Effector memory CD8-positive, alpha-beta T cell (primary cell): ENCODE data around the gene ATXN7.

Experiments
- ATAC-seq: fragments of 150-1000 bp; cut with Tn5 transposase; replicated peaks from 2 replicates; pipeline ENCODE4 v1.10.0; 2021; ENCODE audit warnings: mild to moderate bottlenecking, moderate library complexity
- DNase-seq, 3 experiments: peaks; one replicate each; pipeline ENCODE4 v3.0.0; 2021
- H3K27ac Mint-ChIP-seq, 2 donors: one replicate each; pipeline ENCODE4 v1.8.0; 2022; ENCODE audit warnings: mild to moderate bottlenecking in 2 of 2, mixed read lengths in 2 of 2, moderate library complexity in 2 of 2
- H3K27me3 Mint-ChIP-seq, 2 donors: one replicate each; pipeline ENCODE4 v1.8.0; 2022; ENCODE audit warnings: mixed read lengths in 2 of 2
- H3K36me3 Mint-ChIP-seq: one replicate; pipeline ENCODE4 v1.8.0; 2022; ENCODE audit warnings: mild to moderate bottlenecking, moderate library complexity, mixed read lengths; ENCODE audit not compliant: insufficient read depth
- H3K4me1 Mint-ChIP-seq, 2 donors: one replicate each; pipeline ENCODE4 v1.8.0; 2022; ENCODE audit warnings: low read depth in 2 of 2, mixed read lengths in 2 of 2
- H3K4me3 Mint-ChIP-seq, 2 donors: one replicate each; pipeline ENCODE4 v1.8.0; 2022; ENCODE audit warnings: mild to moderate bottlenecking in 2 of 2, mixed read lengths in 2 of 2, moderate library complexity in 2 of 2
- H3K9me3 Mint-ChIP-seq, 2 donors: one replicate each; pipeline ENCODE4 v1.8.0; 2022; ENCODE audit warnings: mixed read lengths in 2 of 2

The ATXN7 gene

GRCh38 chr3:63918321-63918720 lies 54.7 kb downstream of the ATXN7 start:
- H3K27ac Mint-ChIP-seq, result peak overlapping the region in 1 of 2 donors; percentile 51

GRCh38 chr3:63920001-63920400 lies 56.3 kb downstream of the ATXN7 start:
- H3K27me3 Mint-ChIP-seq, result no peaks in the 10 kb centered on the region
- peaks cover 19 to 47% of the 10 kb centered on the region in 2 donors for H3K4me1 Mint-ChIP-seq
- no peak overlapping the region for H3K4me3 Mint-ChIP-seq
- ATAC-seq (no peak), DNase-seq (no peak)
- no peak overlapping the region for H3K27ac Mint-ChIP-seq
- H3K9me3 Mint-ChIP-seq, result no peaks in the 10 kb centered on the region
- H3K36me3 Mint-ChIP-seq, result peaks cover 50% of the 10 kb centered on the region

More at GRCh38 chr3:63918321-63918720, 54.7 kb downstream of the ATXN7 start:
- no peak overlapping the region for H3K4me3 Mint-ChIP-seq
- peaks cover 19 to 45% of the 10 kb centered on the region in 2 donors for H3K4me1 Mint-ChIP-seq
- no peaks in the 10 kb centered on the region for H3K27me3 Mint-ChIP-seq
- H3K36me3 Mint-ChIP-seq, result peaks cover 45% of the 10 kb centered on the region
- DNase-seq (no peak), ATAC-seq (no peak)
- H3K9me3 Mint-ChIP-seq, result no peaks in the 10 kb centered on the region

- Mint-ChIP-seq H3K4me1 (peaks cover 25 to 55% of the 10 kb centered on the region in 2 donors), H3K36me3 (peaks cover 49% of the 10 kb centered on the region), H3K4me3 (no peak overlapping the region), H3K27me3 (no peaks in the 10 kb centered on the region), H3K9me3 (no peaks in the 10 kb centered on the region), H3K27ac (no peak overlapping the region)
- no peak for DNase-seq
- ATAC-seq, result no peak
Observed at GRCh38 chr3:63921741-63922482, 58.2 kb downstream of the ATXN7 start.

GRCh38 chr3:63922491-63923199 lies 59.0 kb downstream of the ATXN7 start:
- Mint-ChIP-seq H3K9me3 (no peaks in the 10 kb centered on the region), H3K4me1 (peaks cover 25 to 59% of the 10 kb centered on the region in 2 donors), H3K27me3 (no peaks in the 10 kb centered on the region), H3K4me3 (no peak overlapping the region), H3K36me3 (peaks cover 46% of the 10 kb centered on the region), H3K27ac (peak overlapping the region; percentile 2)
- DNase-seq, result no peak
- ATAC-seq, result no peak

- no peak for DNase-seq
- H3K4me3 Mint-ChIP-seq, result no peak overlapping the region
- H3K36me3 Mint-ChIP-seq, result peaks cover 42% of the 10 kb centered on the region
- H3K27ac Mint-ChIP-seq, result peak overlapping the region in 1 of 2 donors; percentile 53
- peaks cover 28 to 64% of the 10 kb centered on the region in 2 donors for H3K4me1 Mint-ChIP-seq
- no peaks in the 10 kb centered on the region for H3K27me3 Mint-ChIP-seq
- no peak for ATAC-seq
- H3K9me3 Mint-ChIP-seq, result no peaks in the 10 kb centered on the region
Observed at GRCh38 chr3:63926309-63926708, 62.6 kb downstream of the ATXN7 start.

GRCh38 chr3:63927422-63928280 lies 64.0 kb downstream of the ATXN7 start:
- DNase-seq (no peak), ATAC-seq (no peak)
- peaks cover 38% of the 10 kb centered on the region for H3K36me3 Mint-ChIP-seq
- no peaks in the 10 kb centered on the region for H3K27me3 Mint-ChIP-seq
- H3K27ac Mint-ChIP-seq, result no peak overlapping the region
- no peaks in the 10 kb centered on the region for H3K9me3 Mint-ChIP-seq
- H3K4me3 Mint-ChIP-seq, result no peak overlapping the region
- peaks cover 32 to 72% of the 10 kb centered on the region in 2 donors for H3K4me1 Mint-ChIP-seq

GRCh38 chr3:63931290-63931689 lies 67.6 kb downstream of the ATXN7 start:
- DNase-seq (no peak), ATAC-seq (no peak)
- Mint-ChIP-seq H3K27ac (peak overlapping the region; percentile 67 to 84), H3K9me3 (no peaks in the 10 kb centered on the region), H3K27me3 (no peaks in the 10 kb centered on the region), H3K36me3 (peaks cover 22% of the 10 kb centered on the region), H3K4me3 (no peak overlapping the region), H3K4me1 (peaks cover 48 to 69% of the 10 kb centered on the region in 2 donors)

GRCh38 chr3:63932509-63933212 lies 69.0 kb downstream of the ATXN7 start:
- peaks cover 19% of the 10 kb centered on the region for H3K36me3 Mint-ChIP-seq
- H3K27ac Mint-ChIP-seq, result peak overlapping the region; percentile 67 to 80
- H3K4me1 Mint-ChIP-seq, result peaks cover 52 to 72% of the 10 kb centered on the region in 2 donors
- no peaks in the 10 kb centered on the region for H3K9me3 Mint-ChIP-seq
- DNase-seq, result no peak
- H3K4me3 Mint-ChIP-seq, result no peak overlapping the region
- no peaks in the 10 kb centered on the region for H3K27me3 Mint-ChIP-seq
- no peak for ATAC-seq

GRCh38 chr3:63933459-63933858 lies 69.8 kb downstream of the ATXN7 start:
- H3K4me1 Mint-ChIP-seq, result peaks cover 57 to 73% of the 10 kb centered on the region in 2 donors
- peak overlapping the region in 1 of 2 donors; percentile 61 for H3K4me3 Mint-ChIP-seq

GRCh38 chr3:63934041-63934866 lies 70.6 kb downstream of the ATXN7 start:
- Mint-ChIP-seq H3K36me3 (peaks cover 14% of the 10 kb centered on the region), H3K4me3 (peak overlapping the region; percentile 61 to 71), H3K4me1 (peaks cover 61 to 72% of the 10 kb centered on the region in 2 donors), H3K27ac (peak overlapping the region; percentile 90), H3K27me3 (no peaks in the 10 kb centered on the region), H3K9me3 (no peaks in the 10 kb centered on the region)
- peak; percentile 87 for ATAC-seq
- peak; percentile 18 to 29 (median 23) for DNase-seq

More at GRCh38 chr3:63933459-63933858, 69.8 kb downstream of the ATXN7 start:
- Mint-ChIP-seq H3K27ac (peak overlapping the region; percentile 67 to 80), H3K36me3 (peaks cover 16% of the 10 kb centered on the region), H3K27me3 (no peaks in the 10 kb centered on the region), H3K9me3 (no peaks in the 10 kb centered on the region)
- DNase-seq, result no peak
- ATAC-seq, result no peak

- peak overlapping the region; percentile 3 to 27 for H3K27ac Mint-ChIP-seq
- H3K27me3 Mint-ChIP-seq, result no peaks in the 10 kb centered on the region
- H3K36me3 Mint-ChIP-seq, result peaks cover 8% of the 10 kb centered on the region
- DNase-seq, result no peak
- H3K4me1 Mint-ChIP-seq, result peaks cover 55 to 71% of the 10 kb centered on the region in 2 donors
- no peak for ATAC-seq
- H3K9me3 Mint-ChIP-seq, result no peaks in the 10 kb centered on the region
- no peak overlapping the region for H3K4me3 Mint-ChIP-seq
Observed at GRCh38 chr3:63936925-63937324, 73.3 kb downstream of the ATXN7 start.
